HEK293 (cell line): ENCODE results near the gene CSNK1G1.

Source experiments
- CTCF ChIA-PET: fragments of 350-600 bp; formaldehyde crosslinking; extraction: SDS; loops from one replicate; lab custom pipeline; 2021; ENCODE audit warnings: antibody characterized with exemption; lab: Yijun Ruan, JAX
- POLR2A ChIA-PET: fragments of 300-600 bp; formaldehyde crosslinking; extraction: SDS; loops from one replicate; lab custom pipeline; 2020; ENCODE audit warnings: antibody characterized with exemption, inconsistent platforms; lab: Yijun Ruan, JAX
- H3K27ac ChIP-seq: fragments of 200-500 bp; sonication (Bioruptor generic); 2 replicates; pipeline ENCODE4 v1.5.1; 2014; ENCODE audit warnings: low read depth, low read length, control low read depth, inconsistent platforms; ENCODE audit errors: extremely low read depth
- H3K36me3 ChIP-seq, 2 experiments: fragments of 200-500 bp in 1 of 2; sonication (Bioruptor generic) in 1 of 2; 1 replicate in 1 of 2; 2 replicates in 1 of 2; pipeline ENCODE4 v1.5.1; 2014 to 2017; ENCODE audit warnings: inconsistent platforms in 2 of 2, low read length in 2 of 2; ENCODE audit not compliant: control insufficient read depth in 2 of 2, insufficient read depth in 1 of 2
- H3K4me1 ChIP-seq: fragments of 200-500 bp; sonication (Bioruptor generic); 2 replicates; pipeline ENCODE4 v1.5.1; 2014; ENCODE audit warnings: mild to moderate bottlenecking, low read length, inconsistent platforms; ENCODE audit not compliant: control insufficient read depth, insufficient read depth
- H3K4me3 ChIP-seq: 2 replicates; pipeline ENCODE4 v1.5.1; 2011; ENCODE audit warnings: low read depth, mild to moderate bottlenecking, control low read depth, low read length, moderate library complexity
- H3K9me3 ChIP-seq: fragments of 200-500 bp; sonication (Bioruptor generic); 2 replicates; pipeline ENCODE4 v1.5.1; 2014; ENCODE audit warnings: low read depth, low read length, inconsistent platforms; ENCODE audit not compliant: control insufficient read depth, insufficient read depth
- BCL11B ChIP-seq: fragments of 450-650 bp; formaldehyde crosslinking; IDR thresholded peaks from 2 replicates; pipeline ENCODE4 v1.5.1; 2016; ENCODE audit warnings: low read depth, missing biosample characterization, missing genetic modification characterization
- GFI1B ChIP-seq: fragments of 450-650 bp; formaldehyde crosslinking; IDR thresholded peaks from 2 replicates; pipeline ENCODE4 v1.5.1; 2016; ENCODE audit warnings: missing biosample characterization, missing genetic modification characterization
- GLI2 ChIP-seq: fragments of 450-650 bp; formaldehyde crosslinking; IDR thresholded peaks from 2 replicates; pipeline ENCODE4; 2017; ENCODE audit warnings: missing biosample characterization, missing genetic modification characterization, low read depth, borderline replicate concordance
- PRDM1 ChIP-seq: fragments of 450-650 bp; formaldehyde crosslinking; IDR thresholded peaks from 2 replicates; pipeline ENCODE4; 2016; ENCODE audit warnings: missing biosample characterization, missing genetic modification characterization
- TRIM28 ChIP-seq: IDR thresholded peaks from 2 replicates; pipeline ENCODE4 v1.6.1; 2011; ENCODE audit warnings: low read length, control low read depth, borderline replicate concordance
- ZBTB7A ChIP-seq: fragments of 450-650 bp; formaldehyde crosslinking; IDR thresholded peaks from 2 replicates; pipeline ENCODE4 v1.5.1; 2016; ENCODE audit warnings: low read depth, missing biosample characterization, missing genetic modification characterization
- ZFHX2 ChIP-seq: fragments of 450-650 bp; formaldehyde crosslinking; conservative IDR thresholded peaks from 2 replicates; pipeline ENCODE4 v1.5.1; 2016; ENCODE audit warnings: missing biosample characterization, missing genetic modification characterization
- ZNF302 ChIP-seq: fragments of 450-650 bp; formaldehyde crosslinking; IDR thresholded peaks from 2 replicates; pipeline ENCODE4 v1.5.1; 2016; ENCODE audit warnings: missing biosample characterization, missing genetic modification characterization, low read depth
- ZNF335 ChIP-seq: fragments of 450-650 bp; formaldehyde crosslinking; conservative IDR thresholded peaks from 2 replicates; pipeline ENCODE4 v1.5.1; 2016; ENCODE audit warnings: missing biosample characterization, missing genetic modification characterization
- ZNF433 ChIP-seq: fragments of 450-650 bp; formaldehyde crosslinking; IDR thresholded peaks from 2 replicates; pipeline ENCODE4 v1.5.1; 2016; ENCODE audit warnings: missing biosample characterization, missing genetic modification characterization, low read depth
- ZNF530 ChIP-seq: fragments of 450-650 bp; formaldehyde crosslinking; IDR thresholded peaks from 2 replicates; pipeline ENCODE4 v1.5.1; 2016; ENCODE audit warnings: low read depth, missing biosample characterization, missing genetic modification characterization
- ZNF600 ChIP-seq: fragments of 450-650 bp; formaldehyde crosslinking; IDR thresholded peaks from 2 replicates; pipeline ENCODE4 v1.5.1; 2016; ENCODE audit warnings: missing biosample characterization, missing genetic modification characterization
- ZNF626 ChIP-seq: fragments of 450-650 bp; sonication (Bioruptor Pico); formaldehyde crosslinking; IDR thresholded peaks from 2 replicates; pipeline ENCODE4 v1.5.1; 2018; ENCODE audit warnings: missing biosample characterization, missing genetic modification characterization, inconsistent platforms
- ZNF791 ChIP-seq: fragments of 450-650 bp; formaldehyde crosslinking; IDR thresholded peaks from 2 replicates; pipeline ENCODE4 v1.5.1; 2016; ENCODE audit warnings: missing biosample characterization, missing genetic modification characterization
- ZNF792 ChIP-seq: fragments of 450-650 bp; formaldehyde crosslinking; IDR thresholded peaks from 2 replicates; pipeline ENCODE4 v1.5.1; 2016; ENCODE audit warnings: missing biosample characterization, missing genetic modification characterization
- TF ChIP-seq, protein P1 (sequence below): fragments of 450-650 bp; IDR thresholded peaks from 2 replicates; pipeline ENCODE4 v1.5.1; 2018; ENCODE audit warnings: missing biosample characterization, missing genetic modification characterization
- TF ChIP-seq, protein P2 (sequence below): fragments of 450-650 bp; formaldehyde crosslinking; IDR thresholded peaks from 2 replicates; pipeline ENCODE4 v1.5.1; 2016; ENCODE audit warnings: missing biosample characterization, missing genetic modification characterization, borderline replicate concordance
- TF ChIP-seq, protein P3 (sequence below): IDR thresholded peaks from 2 replicates; pipeline ENCODE4 v1.6.1; 2011; ENCODE audit warnings: mild to moderate bottlenecking, low read depth, low read length, borderline replicate concordance
- TF ChIP-seq, protein P4 (sequence below): fragments of 450-650 bp; formaldehyde crosslinking; IDR thresholded peaks from 2 replicates; pipeline ENCODE4 v1.5.1; 2016; ENCODE audit warnings: missing biosample characterization, missing genetic modification characterization
- TF ChIP-seq, protein P5 (sequence below): fragments of 450-650 bp; formaldehyde crosslinking; IDR thresholded peaks from 2 replicates; pipeline ENCODE4 v1.5.1; 2016; ENCODE audit warnings: missing biosample characterization, missing genetic modification characterization
- TF ChIP-seq, protein P6 (sequence below): fragments of 450-650 bp; IDR thresholded peaks from 2 replicates; pipeline ENCODE4 v1.5.1; 2018; ENCODE audit warnings: missing biosample characterization, mild to moderate bottlenecking, missing genetic modification characterization

Gene CSNK1G1

DNA sequence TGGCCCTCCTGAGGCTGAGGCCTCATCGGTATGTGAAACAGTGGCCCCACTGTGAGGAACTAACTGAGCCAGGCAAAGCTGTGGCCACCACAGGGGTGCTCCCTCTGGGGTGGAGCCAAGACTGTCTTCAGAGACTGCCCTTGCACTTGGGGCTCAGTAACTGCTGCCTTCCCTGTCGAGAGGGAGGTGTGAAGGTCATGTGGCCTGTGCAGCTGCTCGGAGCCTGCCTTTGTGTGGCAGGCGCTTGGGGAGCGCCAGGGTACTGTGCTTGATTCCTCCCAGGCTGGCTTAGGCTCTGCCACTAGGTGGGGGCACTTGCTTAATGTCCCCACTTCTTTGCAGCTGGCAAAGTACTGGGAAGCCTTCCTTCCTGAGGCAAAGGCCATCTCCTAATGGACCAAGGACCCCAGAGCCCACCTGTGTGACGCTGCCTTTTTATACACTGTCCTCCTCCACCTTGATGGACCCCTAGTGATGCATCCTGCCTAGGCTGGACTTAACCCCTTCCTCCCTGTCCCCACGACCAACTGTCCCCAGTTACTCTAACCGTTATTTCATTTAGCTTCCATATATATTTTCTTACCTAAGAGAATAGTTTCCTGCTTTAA, 218.6 kb downstream of the CSNK1G1 start (continued):
- TF ChIP-seq, protein P1, sequence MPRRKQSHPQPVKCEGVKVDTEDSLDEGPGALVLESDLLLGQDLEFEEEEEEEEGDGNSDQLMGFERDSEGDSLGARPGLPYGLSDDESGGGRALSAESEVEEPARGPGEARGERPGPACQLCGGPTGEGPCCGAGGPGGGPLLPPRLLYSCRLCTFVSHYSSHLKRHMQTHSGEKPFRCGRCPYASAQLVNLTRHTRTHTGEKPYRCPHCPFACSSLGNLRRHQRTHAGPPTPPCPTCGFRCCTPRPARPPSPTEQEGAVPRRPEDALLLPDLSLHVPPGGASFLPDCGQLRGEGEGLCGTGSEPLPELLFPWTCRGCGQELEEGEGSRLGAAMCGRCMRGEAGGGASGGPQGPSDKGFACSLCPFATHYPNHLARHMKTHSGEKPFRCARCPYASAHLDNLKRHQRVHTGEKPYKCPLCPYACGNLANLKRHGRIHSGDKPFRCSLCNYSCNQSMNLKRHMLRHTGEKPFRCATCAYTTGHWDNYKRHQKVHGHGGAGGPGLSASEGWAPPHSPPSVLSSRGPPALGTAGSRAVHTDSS (tag by site-specific recombination) = no peak
- no peak for TF ChIP-seq GLI2 (tag by site-specific recombination)
- no peak for TF ChIP-seq ZNF600 (tag by site-specific recombination)
- TF ChIP-seq ZBTB7A (tag by site-specific recombination) = no peak
- no peak for TF ChIP-seq BCL11B (tag by site-specific recombination)

DNA sequence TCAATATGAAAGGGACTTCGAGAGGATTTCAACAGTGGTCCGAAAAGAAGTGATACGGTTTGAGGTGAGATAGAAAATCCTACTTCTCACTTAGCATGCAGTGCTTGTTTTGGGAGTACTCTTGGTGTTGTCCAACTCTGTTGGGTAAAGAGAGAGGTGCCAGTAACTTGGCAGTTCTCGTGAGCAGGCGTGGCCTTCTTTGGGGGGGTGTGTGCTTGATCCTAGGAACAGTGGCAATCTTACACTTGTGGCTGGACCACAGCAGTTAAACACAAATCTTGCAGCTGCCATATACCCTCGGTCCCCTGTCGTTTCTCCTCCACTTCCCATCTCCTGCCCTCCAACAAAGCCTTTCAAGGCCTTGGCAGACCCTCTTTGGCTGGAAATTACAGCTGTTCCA, 219.6 kb downstream of the CSNK1G1 start:
- POLR2A ChIA-PET = no interaction called here
- peaks cover 0 to 72% of the 10 kb centered on the region in 2 experiments; a peak in 2 of 3 replicates for H3K36me3 ChIP-seq

More for the DNA sequence above, 219.6 kb downstream of the CSNK1G1 start:
- no peak overlapping the region for H3K4me3 ChIP-seq
- CTCF ChIA-PET = no interaction called here
- no peak overlapping the region for H3K27ac ChIP-seq
- no peaks in the 10 kb centered on the region for H3K9me3 ChIP-seq
- no peaks in the 10 kb centered on the region for H3K4me1 ChIP-seq
- TF ChIP-seq PRDM1 (tag by site-specific recombination) (no peak), ZNF626 (no peak), GFI1B (no peak), ZNF792 (tag by site-specific recombination) (no peak), ZNF791 (tag by site-specific recombination) (no peak), ZNF530 (no peak), TRIM28 (no peak), ZNF302 (no peak), ZNF433 (no peak), ZNF335 (tag by site-specific recombination) (no peak), ZFHX2 (no peak)
- TF ChIP-seq, protein P2, sequence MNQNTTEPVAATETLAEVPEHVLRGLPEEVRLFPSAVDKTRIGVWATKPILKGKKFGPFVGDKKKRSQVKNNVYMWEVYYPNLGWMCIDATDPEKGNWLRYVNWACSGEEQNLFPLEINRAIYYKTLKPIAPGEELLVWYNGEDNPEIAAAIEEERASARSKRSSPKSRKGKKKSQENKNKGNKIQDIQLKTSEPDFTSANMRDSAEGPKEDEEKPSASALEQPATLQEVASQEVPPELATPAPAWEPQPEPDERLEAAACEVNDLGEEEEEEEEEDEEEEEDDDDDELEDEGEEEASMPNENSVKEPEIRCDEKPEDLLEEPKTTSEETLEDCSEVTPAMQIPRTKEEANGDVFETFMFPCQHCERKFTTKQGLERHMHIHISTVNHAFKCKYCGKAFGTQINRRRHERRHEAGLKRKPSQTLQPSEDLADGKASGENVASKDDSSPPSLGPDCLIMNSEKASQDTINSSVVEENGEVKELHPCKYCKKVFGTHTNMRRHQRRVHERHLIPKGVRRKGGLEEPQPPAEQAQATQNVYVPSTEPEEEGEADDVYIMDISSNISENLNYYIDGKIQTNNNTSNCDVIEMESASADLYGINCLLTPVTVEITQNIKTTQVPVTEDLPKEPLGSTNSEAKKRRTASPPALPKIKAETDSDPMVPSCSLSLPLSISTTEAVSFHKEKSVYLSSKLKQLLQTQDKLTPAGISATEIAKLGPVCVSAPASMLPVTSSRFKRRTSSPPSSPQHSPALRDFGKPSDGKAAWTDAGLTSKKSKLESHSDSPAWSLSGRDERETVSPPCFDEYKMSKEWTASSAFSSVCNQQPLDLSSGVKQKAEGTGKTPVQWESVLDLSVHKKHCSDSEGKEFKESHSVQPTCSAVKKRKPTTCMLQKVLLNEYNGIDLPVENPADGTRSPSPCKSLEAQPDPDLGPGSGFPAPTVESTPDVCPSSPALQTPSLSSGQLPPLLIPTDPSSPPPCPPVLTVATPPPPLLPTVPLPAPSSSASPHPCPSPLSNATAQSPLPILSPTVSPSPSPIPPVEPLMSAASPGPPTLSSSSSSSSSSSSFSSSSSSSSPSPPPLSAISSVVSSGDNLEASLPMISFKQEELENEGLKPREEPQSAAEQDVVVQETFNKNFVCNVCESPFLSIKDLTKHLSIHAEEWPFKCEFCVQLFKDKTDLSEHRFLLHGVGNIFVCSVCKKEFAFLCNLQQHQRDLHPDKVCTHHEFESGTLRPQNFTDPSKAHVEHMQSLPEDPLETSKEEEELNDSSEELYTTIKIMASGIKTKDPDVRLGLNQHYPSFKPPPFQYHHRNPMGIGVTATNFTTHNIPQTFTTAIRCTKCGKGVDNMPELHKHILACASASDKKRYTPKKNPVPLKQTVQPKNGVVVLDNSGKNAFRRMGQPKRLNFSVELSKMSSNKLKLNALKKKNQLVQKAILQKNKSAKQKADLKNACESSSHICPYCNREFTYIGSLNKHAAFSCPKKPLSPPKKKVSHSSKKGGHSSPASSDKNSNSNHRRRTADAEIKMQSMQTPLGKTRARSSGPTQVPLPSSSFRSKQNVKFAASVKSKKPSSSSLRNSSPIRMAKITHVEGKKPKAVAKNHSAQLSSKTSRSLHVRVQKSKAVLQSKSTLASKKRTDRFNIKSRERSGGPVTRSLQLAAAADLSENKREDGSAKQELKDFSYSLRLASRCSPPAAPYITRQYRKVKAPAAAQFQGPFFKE = no peak
- TF ChIP-seq, protein P3, sequence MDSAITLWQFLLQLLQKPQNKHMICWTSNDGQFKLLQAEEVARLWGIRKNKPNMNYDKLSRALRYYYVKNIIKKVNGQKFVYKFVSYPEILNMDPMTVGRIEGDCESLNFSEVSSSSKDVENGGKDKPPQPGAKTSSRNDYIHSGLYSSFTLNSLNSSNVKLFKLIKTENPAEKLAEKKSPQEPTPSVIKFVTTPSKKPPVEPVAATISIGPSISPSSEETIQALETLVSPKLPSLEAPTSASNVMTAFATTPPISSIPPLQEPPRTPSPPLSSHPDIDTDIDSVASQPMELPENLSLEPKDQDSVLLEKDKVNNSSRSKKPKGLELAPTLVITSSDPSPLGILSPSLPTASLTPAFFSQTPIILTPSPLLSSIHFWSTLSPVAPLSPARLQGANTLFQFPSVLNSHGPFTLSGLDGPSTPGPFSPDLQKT = no peak
- TF ChIP-seq, protein P4, sequence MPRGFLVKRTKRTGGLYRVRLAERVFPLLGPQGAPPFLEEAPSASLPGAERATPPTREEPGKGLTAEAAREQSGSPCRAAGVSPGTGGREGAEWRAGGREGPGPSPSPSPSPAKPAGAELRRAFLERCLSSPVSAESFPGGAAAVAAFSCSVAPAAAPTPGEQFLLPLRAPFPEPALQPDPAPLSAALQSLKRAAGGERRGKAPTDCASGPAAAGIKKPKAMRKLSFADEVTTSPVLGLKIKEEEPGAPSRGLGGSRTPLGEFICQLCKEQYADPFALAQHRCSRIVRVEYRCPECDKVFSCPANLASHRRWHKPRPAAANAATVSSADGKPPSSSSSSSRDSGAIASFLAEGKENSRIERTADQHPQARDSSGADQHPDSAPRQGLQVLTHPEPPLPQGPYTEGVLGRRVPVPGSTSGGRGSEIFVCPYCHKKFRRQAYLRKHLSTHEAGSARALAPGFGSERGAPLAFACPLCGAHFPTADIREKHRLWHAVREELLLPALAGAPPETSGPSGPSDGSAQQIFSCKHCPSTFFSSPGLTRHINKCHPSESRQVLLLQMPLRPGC (tag by site-specific recombination) = no peak
- TF ChIP-seq, protein P5, sequence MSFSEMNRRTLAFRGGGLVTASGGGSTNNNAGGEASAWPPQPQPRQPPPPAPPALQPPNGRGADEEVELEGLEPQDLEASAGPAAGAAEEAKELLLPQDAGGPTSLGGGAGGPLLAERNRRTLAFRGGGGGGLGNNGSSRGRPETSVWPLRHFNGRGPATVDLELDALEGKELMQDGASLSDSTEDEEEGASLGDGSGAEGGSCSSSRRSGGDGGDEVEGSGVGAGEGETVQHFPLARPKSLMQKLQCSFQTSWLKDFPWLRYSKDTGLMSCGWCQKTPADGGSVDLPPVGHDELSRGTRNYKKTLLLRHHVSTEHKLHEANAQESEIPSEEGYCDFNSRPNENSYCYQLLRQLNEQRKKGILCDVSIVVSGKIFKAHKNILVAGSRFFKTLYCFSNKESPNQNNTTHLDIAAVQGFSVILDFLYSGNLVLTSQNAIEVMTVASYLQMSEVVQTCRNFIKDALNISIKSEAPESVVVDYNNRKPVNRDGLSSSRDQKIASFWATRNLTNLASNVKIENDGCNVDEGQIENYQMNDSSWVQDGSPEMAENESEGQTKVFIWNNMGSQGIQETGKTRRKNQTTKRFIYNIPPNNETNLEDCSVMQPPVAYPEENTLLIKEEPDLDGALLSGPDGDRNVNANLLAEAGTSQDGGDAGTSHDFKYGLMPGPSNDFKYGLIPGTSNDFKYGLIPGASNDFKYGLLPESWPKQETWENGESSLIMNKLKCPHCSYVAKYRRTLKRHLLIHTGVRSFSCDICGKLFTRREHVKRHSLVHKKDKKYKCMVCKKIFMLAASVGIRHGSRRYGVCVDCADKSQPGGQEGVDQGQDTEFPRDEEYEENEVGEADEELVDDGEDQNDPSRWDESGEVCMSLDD (tag by site-specific recombination) = no peak
- TF ChIP-seq, protein P6, sequence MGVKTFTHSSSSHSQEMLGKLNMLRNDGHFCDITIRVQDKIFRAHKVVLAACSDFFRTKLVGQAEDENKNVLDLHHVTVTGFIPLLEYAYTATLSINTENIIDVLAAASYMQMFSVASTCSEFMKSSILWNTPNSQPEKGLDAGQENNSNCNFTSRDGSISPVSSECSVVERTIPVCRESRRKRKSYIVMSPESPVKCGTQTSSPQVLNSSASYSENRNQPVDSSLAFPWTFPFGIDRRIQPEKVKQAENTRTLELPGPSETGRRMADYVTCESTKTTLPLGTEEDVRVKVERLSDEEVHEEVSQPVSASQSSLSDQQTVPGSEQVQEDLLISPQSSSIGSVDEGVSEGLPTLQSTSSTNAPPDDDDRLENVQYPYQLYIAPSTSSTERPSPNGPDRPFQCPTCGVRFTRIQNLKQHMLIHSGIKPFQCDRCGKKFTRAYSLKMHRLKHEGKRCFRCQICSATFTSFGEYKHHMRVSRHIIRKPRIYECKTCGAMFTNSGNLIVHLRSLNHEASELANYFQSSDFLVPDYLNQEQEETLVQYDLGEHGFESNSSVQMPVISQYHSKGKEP (tag by site-specific recombination) = no peak
- TF ChIP-seq, all 188 proteins: peak for 0
